ENCODE results near the gene NPHP4. TPM values are rescaled to one million over a fixed set of nuclear protein-coding genes. Genes with fewer than 3 reads are reported as not detected.

Gene NPHP4
- polyA plus RNA-seq, 1 donor (not counting 4 experiments of a cell fraction or from before 2014, with no cell fraction given): 3.7 TPM

- H3K9ac ChIP-seq (ENCODE audit: control insufficient read depth, extremely low read depth, insufficient read depth, low read length): no peak overlapping the region
- dilution Hi-C loops (cut with MboI; ENCODE audit: extremely low pct_ligation_motif_present, low sequenced_read_pairs): no loop called here
Observed at GRCh38 chr1:5891736-5892135, 100.5 kb downstream of the NPHP4 start.

DNA sequence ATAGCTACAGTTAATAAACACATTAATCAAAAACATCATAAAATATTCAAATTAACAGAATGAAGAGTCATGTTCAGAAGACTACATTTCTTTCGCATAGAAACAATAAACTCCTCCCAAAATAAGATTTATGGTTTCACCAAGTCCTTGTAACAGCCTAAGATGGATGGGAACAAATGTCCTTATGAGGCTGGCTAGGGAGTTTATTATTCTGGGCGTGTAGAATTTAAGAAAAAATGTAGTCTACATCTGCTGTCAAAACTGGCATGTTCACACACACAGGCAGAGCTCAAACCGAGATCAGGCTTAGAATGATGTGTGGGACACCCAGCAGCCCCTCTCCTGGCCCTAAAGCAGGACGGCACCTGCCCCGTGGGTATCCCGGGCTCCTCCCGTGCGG is 101.1 kb downstream of the NPHP4 start:
- H3K79me2 ChIP-seq (ENCODE audit: control insufficient read depth, insufficient read depth, low read length): no peaks in the 10 kb centered on the region
- dilution Hi-C loops (cut with MboI; ENCODE audit: extremely low pct_ligation_motif_present, low sequenced_read_pairs): no loop called here
- H3K9ac ChIP-seq (ENCODE audit: control insufficient read depth, extremely low read depth, insufficient read depth, low read length): no peak overlapping the region
- peaks cover 0 to 5% of the 10 kb centered on the region in 2 experiments for H3K36me3 ChIP-seq (ENCODE audit: control insufficient read depth in 2 of 2, extremely low read depth in 1 of 2, insufficient read depth in 2 of 2, low read length in 2 of 2)
- no peak overlapping the region for H2AFZ ChIP-seq (ENCODE audit: control insufficient read depth, low read length)
- no peaks in the 10 kb centered on the region for H3K9me3 ChIP-seq (ENCODE audit: control insufficient read depth, low read depth, low read length)
- no peaks in the 10 kb centered on the region for H3K27me3 ChIP-seq (ENCODE audit: control insufficient read depth, extremely low read depth, insufficient read depth, low read length)
- H4K20me1 ChIP-seq (ENCODE audit: control insufficient read depth, extremely low read depth, insufficient read depth, low read length): no peaks in the 10 kb centered on the region
- no peaks in the 10 kb centered on the region for H3K4me1 ChIP-seq (ENCODE audit: control insufficient read depth, extremely low read depth, insufficient read depth, low read length)
- H3K4me2 ChIP-seq (ENCODE audit: control insufficient read depth, extremely low read depth, insufficient read depth, low read depth, low read length): no peak overlapping the region
- no peak overlapping the region for H3K27ac ChIP-seq (ENCODE audit: control insufficient read depth, insufficient read depth, low read length)
- H3K4me3 ChIP-seq (ENCODE audit: control insufficient read depth in 2 of 3, extremely low read depth in 1 of 3, insufficient read depth in 2 of 3, low read depth in 1 of 3, low read length in 3 of 3): no peak overlapping the region
- no peak for DNase-seq (ENCODE audit: low read depth, low spot score)
- TF ChIP-seq, protein P1, sequence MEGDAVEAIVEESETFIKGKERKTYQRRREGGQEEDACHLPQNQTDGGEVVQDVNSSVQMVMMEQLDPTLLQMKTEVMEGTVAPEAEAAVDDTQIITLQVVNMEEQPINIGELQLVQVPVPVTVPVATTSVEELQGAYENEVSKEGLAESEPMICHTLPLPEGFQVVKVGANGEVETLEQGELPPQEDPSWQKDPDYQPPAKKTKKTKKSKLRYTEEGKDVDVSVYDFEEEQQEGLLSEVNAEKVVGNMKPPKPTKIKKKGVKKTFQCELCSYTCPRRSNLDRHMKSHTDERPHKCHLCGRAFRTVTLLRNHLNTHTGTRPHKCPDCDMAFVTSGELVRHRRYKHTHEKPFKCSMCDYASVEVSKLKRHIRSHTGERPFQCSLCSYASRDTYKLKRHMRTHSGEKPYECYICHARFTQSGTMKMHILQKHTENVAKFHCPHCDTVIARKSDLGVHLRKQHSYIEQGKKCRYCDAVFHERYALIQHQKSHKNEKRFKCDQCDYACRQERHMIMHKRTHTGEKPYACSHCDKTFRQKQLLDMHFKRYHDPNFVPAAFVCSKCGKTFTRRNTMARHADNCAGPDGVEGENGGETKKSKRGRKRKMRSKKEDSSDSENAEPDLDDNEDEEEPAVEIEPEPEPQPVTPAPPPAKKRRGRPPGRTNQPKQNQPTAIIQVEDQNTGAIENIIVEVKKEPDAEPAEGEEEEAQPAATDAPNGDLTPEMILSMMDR (optimal IDR thresholded peaks at IDR 0.05 in 1 of 3, IDR thresholded peaks at IDR 0.05 in 1 of 3, conservative IDR thresholded peaks at IDR 0.05 in 1 of 3; ENCODE audit: extremely low read depth in 1 of 3, insufficient read depth in 2 of 3, low read length in 3 of 3): no peak
- no peak for TF ChIP-seq EZH2 (IDR thresholded peaks at IDR 0.05; ENCODE audit: low read length)
- no peaks in the 10 kb centered on the region for H3K9me1 ChIP-seq (ENCODE audit: control insufficient read depth, extremely low read depth, insufficient read depth, low read length)
- FAIRE-seq: no peak

More at GRCh38 chr1:5891736-5892135, 100.5 kb downstream of the NPHP4 start:
- Histone ChIP-seq H3K4me2 (ENCODE audit: control insufficient read depth, extremely low read depth, insufficient read depth, low read depth, low read length) (no peak overlapping the region), H3K27ac (ENCODE audit: control insufficient read depth, insufficient read depth, low read length) (no peak overlapping the region), H3K27me3 (ENCODE audit: control insufficient read depth, extremely low read depth, insufficient read depth, low read length) (no peaks in the 10 kb centered on the region), H3K4me1 (ENCODE audit: control insufficient read depth, extremely low read depth, insufficient read depth, low read length) (no peaks in the 10 kb centered on the region), H3K9me3 (ENCODE audit: control insufficient read depth, low read depth, low read length) (no peaks in the 10 kb centered on the region), H3K4me3 (ENCODE audit: control insufficient read depth in 2 of 3, extremely low read depth in 1 of 3, insufficient read depth in 2 of 3, low read depth in 1 of 3, low read length in 3 of 3) (no peak overlapping the region), H2AFZ (ENCODE audit: control insufficient read depth, low read length) (no peak overlapping the region), H4K20me1 (ENCODE audit: control insufficient read depth, extremely low read depth, insufficient read depth, low read length) (no peaks in the 10 kb centered on the region), H3K79me2 (ENCODE audit: control insufficient read depth, insufficient read depth, low read length) (no peaks in the 10 kb centered on the region), H3K36me3 (ENCODE audit: control insufficient read depth in 2 of 2, extremely low read depth in 1 of 2, insufficient read depth in 2 of 2, low read length in 2 of 2) (peaks cover 0 to 5% of the 10 kb centered on the region in 2 experiments), H3K9me1 (ENCODE audit: control insufficient read depth, extremely low read depth, insufficient read depth, low read length) (no peaks in the 10 kb centered on the region)
- TF ChIP-seq, protein P1 (optimal IDR thresholded peaks at IDR 0.05 in 1 of 3, IDR thresholded peaks at IDR 0.05 in 1 of 3, conservative IDR thresholded peaks at IDR 0.05 in 1 of 3; ENCODE audit: extremely low read depth in 1 of 3, insufficient read depth in 2 of 3, low read length in 3 of 3): no peak
- TF ChIP-seq EZH2 (IDR thresholded peaks at IDR 0.05; ENCODE audit: low read length): no peak
- no peak for FAIRE-seq
- DNase-seq (ENCODE audit: low read depth, low spot score): no peak
